ENCODE measurements around the gene INPP5A. TPM values are rescaled to one million over a fixed set of nuclear protein-coding genes. Genes with fewer than 3 reads are reported as not detected.

The INPP5A gene
- total and polyA plus RNA-seq, 2 of the 13 experiments (the other 11 are each of a cell fraction or from before 2014, with no cell fraction given), result 17.5 to 37.9 TPM

GRCh38 chr10:132580143-132580542 is 42.6 kb downstream of the INPP5A start:
- intact Hi-C loops (cut with micrococcal nuclease; ENCODE audit: unreplicated experiment), result no loop called here
- FAIRE-seq (no peak), ATAC-seq (no peak), DNase-seq (ENCODE audit: low spot score) (no peak)
- Histone ChIP-seq H3K9me3 (ENCODE audit: low read length) (no peaks in the 10 kb centered on the region), H3K36me3 (replicated peaks in 1 of 2; ENCODE audit: control insufficient read depth in 1 of 2, insufficient read depth in 2 of 2, low read length in 2 of 2) (no peaks in the 10 kb centered on the region), H3K79me2 (ENCODE audit: insufficient read depth, low read length) (peaks cover 5% of the 10 kb centered on the region), H3K27me3 (ENCODE audit: control insufficient read depth in 1 of 2, insufficient read depth in 2 of 2, low read length in 2 of 2) (no peaks in the 10 kb centered on the region), H3K4me1 (ENCODE audit: insufficient read depth, low read length) (peaks cover 19% of the 10 kb centered on the region), H2AFZ (ENCODE audit: low read length) (no peak overlapping the region), H3K9ac (ENCODE audit: insufficient read depth, low read depth, low read length) (no peak overlapping the region), H3K4me2 (ENCODE audit: low read depth, low read length) (no peak overlapping the region), H3K27ac (ENCODE audit: extremely low read length, insufficient read depth, low read length) (no peak overlapping the region), H4K20me1 (ENCODE audit: insufficient read depth, low read length) (peaks cover 2% of the 10 kb centered on the region; the same call in 1 of the 2 replicates), H3K4me3 (replicated peaks in 1 of 3; ENCODE audit: insufficient read depth in 1 of 3, low read depth in 2 of 3, low read length in 3 of 3) (no peak overlapping the region)
- BruUV-seq (replicated peaks), result no TSS peak
- ChIA-PET POLR2A (no interaction called here), CTCF (ENCODE audit: low intra/inter-chr PET ratio, low total read pairs) (no interaction called here)
- in situ Hi-C loops (cut with HindIII; ENCODE audit: extremely low pct_ligation_motif_present, low pct_unique_long_range_greater_than_20kb), result no loop called here
- 96% methylated on average over 5 of the region's 5 CpGs for WGBS (ENCODE audit: low lambda C conversion rate)
- TF ChIP-seq ZNF724P (CRISPR knock-in tag; IDR thresholded peaks at IDR 0.05; ENCODE audit: borderline replicate concordance) (no peak), PRMT3 (CRISPR knock-in tag; IDR thresholded peaks at IDR 0.05; ENCODE audit: borderline replicate concordance, low read depth) (no peak), ZNF687 (CRISPR knock-in tag; IDR thresholded peaks at IDR 0.05) (no peak), ZNF761 (CRISPR knock-in tag; conservative IDR thresholded peaks at IDR 0.05) (no peak), SMAD1 (CRISPR knock-in tag; IDR thresholded peaks at IDR 0.05; ENCODE audit: borderline replicate concordance, low read depth) (no peak), ZNF367 (CRISPR knock-in tag; IDR thresholded peaks at IDR 0.05; ENCODE audit: borderline replicate concordance) (no peak), SOX5 (CRISPR knock-in tag; IDR thresholded peaks at IDR 0.05; ENCODE audit: borderline replicate concordance) (no peak)

All from HepG2 (cell line).